M059J (cell line): Measurements from ENCODE around the gene FAR2. TPM values are rescaled to one million over a fixed set of nuclear protein-coding genes. Genes with fewer than 3 reads are reported as not detected.
"Not testable (repeated sequence)": the region's sequence is repeated elsewhere in the genome, so short reads cannot be mapped to it uniquely, and the experiment has no call there.

Experiments used
- DNase-seq: peaks from one replicate; pipeline ENCODE4 v3.0.0-alpha.2; 2012; ENCODE audit warnings: low read depth
- total RNA-seq: library from RNA; depleted of rRNA; stranded (reverse); fragments of >200 nt; shearing (Covaris generic); gene quantifications from 2 replicates; pipeline ENCODE4 v1.2.3, GENCODE V29; 2014; rRNA removed

The FAR2 gene
- total RNA-seq, 1 experiment from 2014 or later: 10.0 TPM

DNA sequence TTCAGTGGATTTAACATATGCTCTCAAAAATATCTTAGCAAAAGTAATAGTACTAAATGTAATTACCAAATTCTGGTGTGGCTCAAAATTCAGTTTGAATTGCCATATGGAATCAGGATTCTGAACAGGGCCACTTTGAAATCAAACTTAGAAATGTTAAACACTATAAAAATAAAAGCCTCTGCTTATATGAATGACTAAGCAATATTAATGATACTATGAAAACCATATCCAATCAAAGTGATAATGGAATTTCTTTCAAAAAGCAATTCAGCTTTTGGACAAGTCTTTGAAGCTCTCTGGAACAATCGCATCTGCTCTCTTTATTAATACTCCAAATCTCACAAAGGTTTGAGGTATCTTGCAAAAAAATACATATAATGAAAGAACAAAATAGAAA, 180.3 kb downstream of the FAR2 start:
- no peak for DNase-seq

DNA sequence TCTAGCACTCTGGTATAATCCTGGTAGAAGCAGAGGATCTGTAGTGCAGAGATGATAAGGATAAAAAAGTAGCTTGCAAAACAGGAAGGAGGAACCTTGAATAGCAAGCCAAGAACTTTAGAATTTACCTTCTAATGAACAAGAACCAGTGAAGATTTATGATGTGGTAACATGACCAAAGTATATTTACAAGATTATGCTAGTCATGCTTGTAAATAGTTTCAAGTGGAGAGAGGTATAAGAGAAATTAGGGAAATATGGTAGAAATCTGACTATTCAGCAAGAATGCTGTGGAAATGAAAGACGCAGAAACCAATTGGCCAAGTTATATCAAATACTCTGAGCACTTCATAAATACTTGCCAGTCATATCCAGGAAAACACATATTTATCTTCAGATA, 184.1 kb downstream of the FAR2 start:
- DNase-seq: peak; percentile 8

DNA sequence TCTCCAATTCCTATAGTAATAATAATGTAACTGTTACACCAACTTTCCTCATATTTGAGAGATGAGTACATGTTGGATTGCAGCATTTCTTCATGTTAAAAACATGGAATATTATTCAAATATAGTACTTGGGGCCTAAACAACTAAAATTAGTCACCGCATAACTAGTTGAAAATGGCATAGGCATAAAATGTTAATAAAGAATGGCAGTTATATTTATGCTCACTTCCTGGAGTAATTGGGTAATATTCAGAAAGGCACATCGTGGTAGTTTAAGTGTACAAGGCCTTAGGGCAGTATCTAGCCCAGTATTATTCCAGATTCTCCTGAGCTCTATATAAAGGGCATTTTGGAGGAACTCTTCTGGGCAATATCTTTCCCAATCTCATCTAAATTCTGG, 185.9 kb downstream of the FAR2 start:
- no peak for DNase-seq

DNA sequence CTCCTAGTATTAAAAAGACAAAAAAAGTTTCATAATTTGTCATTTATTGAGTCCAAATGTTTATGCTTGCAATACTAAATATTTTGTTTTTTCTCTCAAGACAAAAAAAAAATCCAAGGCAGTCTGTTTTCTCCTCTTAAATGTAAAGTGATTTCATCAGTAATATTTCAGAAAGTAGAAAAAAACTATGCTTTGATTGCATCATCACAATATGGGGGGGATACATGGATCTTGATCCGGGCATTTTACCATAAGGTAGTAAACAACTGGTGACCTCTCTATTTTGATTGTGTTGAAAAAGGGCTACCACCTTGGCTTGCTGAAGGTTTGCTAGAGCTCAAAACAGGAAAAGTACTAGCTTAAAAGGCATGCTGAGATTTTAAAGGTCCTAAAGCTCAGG, 188.2 kb downstream of the FAR2 start:
- DNase-seq: no peak

DNA sequence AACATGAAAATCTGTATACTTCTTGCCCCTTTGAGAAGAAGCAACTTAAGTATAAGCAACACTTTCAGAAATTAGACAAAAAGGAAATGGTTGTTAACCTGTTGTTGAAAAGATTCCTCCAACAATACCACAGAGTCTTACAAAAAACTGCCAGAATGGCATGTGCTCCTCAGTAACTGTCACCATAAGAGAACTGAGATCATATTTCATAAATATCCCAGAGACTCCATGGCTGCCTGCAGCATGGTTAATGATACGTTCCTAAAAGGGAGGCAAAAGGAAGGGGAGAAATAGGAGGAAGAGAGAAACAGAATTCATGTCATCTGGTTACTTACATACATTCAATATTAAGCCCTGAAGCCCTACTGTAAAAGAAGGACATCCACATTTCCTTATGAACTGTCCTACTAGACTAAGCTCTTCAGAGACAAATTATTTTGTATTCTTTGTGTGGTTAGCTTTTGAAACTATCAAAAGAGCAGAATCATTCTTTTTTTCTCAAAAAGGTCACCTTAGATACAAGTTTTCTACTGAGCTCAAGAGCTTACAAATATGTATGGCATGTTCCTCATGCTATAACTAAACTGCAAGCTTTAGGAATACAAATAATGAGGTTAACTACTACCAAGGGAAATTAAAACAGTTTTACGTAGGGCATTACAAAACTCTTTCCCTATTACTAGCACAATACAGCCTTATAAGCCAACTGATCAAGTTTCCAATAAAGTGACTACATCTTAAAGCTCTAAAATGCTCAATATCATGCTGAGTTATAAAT, 194.1 kb downstream of the FAR2 start:
- no peak for DNase-seq

DNA sequence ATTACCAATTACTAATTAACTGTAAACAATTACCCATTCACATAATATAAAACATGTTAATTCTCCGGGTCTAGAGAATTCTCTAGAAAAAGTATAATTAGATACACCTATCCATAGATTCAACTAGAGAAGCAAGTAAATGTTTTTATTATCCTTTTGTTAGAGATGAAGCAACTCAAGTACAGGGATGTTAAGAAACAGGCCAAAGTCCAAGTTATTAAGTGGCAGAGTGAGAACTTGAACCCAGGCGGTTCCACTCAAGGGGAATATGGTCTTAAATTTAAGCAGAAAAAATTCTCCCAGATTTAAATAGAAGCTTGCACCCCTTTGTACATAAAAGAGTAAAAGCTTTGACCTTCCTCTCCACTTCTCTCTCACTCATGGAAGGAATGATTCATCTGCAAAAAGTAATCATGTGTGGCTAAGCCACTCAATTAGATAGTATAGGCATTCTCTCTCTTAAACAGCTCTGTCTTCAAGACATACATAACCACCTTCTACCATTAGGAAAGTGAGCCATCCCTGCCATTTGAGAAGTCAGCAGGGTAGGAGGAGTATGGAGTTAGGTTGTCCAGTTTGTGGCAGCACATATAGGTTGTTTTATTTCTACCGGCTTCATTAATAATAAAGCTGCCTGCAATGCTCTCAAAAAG, 197.8 kb downstream of the FAR2 start:
- DNase-seq: peak; percentile 3

DNA sequence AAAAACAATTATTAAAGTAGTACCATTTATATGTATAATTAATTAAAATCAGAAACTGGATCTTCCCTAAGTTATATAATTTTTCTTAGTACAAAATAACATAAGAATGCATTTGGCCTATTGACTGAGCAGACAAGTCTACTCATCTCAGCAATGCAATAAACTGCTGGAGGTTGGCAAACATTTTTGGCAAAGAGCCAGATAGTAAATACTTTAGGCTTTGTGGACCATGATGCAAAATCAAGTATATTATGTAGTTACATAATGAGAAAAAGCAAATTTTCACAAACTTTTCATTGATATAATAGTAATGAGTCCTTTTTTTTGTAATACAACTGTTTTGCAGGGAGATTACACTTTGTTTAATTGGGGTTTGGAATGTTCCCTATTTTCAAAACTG, 201.0 kb downstream of the FAR2 start:
- peak; percentile 42 for DNase-seq

DNA sequence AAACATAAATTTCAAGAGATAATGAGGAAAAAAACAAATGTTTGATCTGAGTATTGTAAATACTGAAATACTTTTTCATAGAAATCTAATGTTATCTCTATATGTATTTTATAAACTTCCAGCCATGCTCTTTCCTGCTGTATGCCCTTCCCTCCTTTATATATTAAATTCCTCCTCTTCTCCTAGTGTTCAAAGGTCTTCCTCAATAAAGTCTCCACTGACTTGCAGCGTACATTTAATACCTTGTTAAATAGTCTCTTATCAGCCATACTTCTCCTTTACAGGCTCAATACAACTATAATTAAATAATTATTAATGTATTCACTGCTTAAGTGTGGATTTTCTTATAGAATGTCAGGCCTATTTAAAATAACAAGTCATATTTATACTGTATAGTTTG, 205.9 kb downstream of the FAR2 start:
- DNase-seq: no peak

DNA sequence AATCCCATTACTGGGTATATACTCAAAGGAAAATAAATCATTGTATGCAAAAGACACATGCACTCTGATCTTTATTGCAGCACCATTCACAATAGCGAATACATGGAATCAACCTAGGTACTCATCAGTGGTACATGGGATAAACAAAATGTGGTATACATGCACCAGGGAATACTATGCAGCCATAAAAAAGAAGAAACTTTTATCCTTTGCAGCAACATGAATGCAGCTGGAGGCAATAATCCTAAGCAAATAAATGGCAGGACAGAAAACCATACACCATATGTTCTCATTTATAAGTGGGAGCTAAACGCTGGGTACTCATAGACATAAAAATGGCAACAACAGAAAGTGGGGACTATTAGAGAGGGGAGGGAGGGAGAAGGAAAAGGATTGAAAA, 216.0 kb downstream of the FAR2 start:
- no peak for DNase-seq

DNA sequence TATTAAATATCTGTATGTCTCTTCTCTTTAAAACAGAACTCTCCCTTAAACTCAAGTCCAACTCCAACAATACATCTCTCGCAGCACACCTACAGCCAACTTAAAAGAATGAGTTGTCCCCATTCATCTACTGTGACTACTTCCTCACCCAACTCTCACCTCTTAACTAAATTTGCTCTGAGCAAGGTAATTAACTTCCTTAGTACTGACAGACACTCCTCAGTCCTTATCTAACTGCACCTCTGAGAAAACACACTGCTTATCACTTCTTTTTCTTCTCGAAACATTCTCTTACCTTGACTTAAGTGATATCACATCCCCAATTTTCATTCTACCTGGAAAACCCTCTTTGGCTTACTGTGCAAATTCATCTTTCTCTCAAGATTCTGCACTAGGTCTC, 224.9 kb downstream of the FAR2 start:
- no peak for DNase-seq

DNA sequence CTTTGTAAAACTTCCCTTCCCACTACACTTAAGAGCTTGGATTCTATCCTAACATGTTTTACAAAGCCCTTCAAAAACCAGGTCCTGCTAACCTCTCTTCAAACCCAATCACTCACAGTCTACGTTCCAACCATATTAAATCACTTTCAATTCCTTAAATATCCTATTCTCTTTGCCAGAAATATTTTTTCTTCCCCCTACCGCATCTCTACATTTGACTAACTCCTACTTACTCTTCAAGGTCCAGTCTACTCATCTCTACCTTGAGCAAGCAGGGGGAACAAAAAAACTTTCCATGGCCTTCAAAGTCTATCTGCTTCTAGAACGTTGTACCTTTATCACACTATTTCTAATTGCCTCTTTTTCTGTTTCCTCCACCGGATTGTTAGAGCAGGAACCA, 225.8 kb downstream of the FAR2 start:
- DNase-seq: no peak

DNA sequence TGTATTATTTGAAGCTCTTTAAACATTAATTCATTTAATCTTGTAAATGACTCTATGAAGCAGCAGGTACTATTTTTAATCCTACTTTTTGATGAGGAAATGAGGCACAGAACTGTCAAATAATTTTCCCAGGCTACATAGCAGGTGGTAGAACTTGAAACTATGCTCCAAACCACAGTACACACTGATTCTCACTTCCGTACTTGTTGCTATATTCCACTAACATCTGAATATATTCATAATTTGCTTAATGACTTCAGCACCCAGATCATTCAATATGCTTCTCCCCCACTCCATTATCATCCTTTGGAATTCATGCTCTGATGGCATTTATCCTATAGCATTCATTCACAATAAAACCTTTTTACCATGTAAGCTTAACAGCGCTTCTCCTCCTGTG, 227.0 kb downstream of the FAR2 start:
- no peak for DNase-seq

DNA sequence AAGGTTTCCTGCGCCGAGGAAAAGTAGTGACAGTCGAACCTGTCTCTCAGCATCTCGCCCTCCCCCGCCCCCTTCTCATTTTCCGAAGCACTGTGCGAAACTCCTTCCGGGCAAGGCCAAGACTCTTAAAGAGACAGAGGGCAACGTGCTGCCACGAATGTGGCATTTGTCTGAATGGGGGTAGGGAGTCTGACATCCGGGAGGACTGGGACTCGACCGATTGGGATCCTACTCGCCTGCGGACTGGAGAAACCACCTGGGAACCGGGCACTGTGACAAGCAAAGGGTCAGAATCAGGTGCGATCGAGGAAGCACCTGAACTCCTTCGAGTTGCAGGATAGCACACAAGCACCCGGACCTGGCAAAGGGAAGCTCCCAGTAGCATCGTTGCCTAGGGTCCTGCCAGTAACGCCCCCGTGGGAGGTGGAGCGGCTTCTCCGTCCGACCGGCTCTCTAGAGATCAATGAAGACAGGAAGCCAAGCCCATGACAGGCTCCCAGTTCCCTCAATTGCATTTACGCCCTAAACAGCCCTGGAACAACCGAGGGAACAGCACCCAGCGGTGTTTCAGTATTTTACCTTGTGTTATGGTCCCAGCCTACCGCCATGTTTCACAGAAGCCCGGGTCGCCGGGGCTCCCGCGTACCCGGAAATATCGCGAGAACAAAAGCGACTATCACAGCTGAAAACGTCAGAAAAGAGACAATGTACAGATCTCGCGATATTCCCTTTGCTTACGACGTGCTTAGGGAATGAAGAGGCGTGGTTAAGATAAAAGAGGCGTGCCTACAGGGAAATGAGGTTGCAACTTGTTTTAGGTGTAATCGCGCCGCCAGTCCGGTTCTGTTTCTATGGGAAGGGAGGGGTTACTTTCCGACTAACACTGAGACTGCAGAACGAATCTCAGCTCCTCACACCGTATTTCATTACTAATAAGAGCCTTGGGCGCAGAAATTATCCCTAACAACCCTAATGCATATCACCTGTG, 231.8 kb downstream of the FAR2 start, which contains the start of gene ERGIC2:
TSS of gene ERGIC2 (minus strand) at position 637 of the 988 bp plus-strand sequence. CDS start 9,539 bp downstream, outside the sequence.
- peak; percentile 98 for DNase-seq

DNA sequence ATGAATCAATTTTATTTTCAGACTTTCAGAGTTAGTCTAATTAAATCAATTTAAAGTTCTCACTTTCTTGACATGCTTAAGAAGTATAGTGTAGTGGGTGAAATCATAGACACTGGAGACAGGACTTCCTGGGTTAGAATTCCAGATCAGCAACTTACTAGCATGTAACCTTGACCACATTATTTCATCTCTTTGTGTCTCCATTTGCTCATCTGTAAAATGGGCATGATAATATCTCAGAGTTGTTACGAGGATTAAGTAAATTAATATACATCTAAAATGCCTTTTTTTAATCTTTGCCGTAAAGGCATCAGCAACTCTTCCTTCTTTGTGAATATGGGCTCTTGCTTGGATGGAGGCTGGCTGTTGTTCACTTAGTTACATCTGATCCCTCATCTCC, 233.2 kb downstream of the FAR2 start:
- no peak for DNase-seq

DNA sequence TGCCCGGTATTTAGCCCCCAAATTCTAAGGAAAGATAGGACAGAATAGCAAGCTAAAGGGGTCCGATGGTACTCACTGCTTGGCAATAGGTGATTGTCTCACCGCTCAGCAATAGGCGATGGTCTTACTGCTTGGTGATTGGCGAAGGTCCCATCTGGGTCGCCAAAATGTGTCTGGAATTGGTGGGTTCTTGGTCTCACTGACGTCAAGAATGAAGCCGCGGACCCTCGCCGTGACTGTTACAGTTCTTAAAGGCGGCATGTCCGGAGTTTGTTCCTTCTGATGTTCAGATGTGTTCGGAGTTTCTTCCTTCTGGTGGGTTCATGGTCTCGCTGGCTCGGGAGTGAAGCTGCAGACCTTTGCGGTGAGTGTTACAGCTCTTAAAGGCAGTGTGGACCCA, 236.1 kb downstream of the FAR2 start:
- not testable (repeated sequence) for DNase-seq

Other genes starting within 250 kb of the FAR2 start
- 121 and 187 TPM in 2 replicates for gene ERGIC2, start 231.9 kb downstream of the FAR2 start, total RNA-seq